GM23338 (cell line): ENCODE results near the gene TMEM185A. TPM values are rescaled to one million over a fixed set of nuclear protein-coding genes. Genes with fewer than 3 reads are reported as not detected.

ENCODE experiments used
- ATAC-seq: fragments of 200-7000 bp; cut with Tn5 transposase; 3 replicates; pipeline ENCODE4 v1.9.1; 2020
- DNase-seq: peaks from one replicate; pipeline ENCODE4 v3.0.0-alpha.2; 2015; ENCODE audit warnings: low spot score
- H2AFZ ChIP-seq: fragments of 200-600 bp; sonication (generic); 2 replicates; pipeline ENCODE4 v1.8.0; 2016; ENCODE audit warnings: antibody characterized with exemption, mild to moderate bottlenecking, moderate library complexity
- H3F3A ChIP-seq: fragments of 200-600 bp; sonication (generic); replicated peaks from 2 replicates; pipeline ENCODE4 v1.8.0; 2017; ENCODE audit warnings: antibody characterized with exemption, mixed run types, low read depth
- H3K27ac ChIP-seq: fragments of 200-600 bp; sonication (generic); 2 replicates; pipeline ENCODE4 v1.6.1; 2016; ENCODE audit warnings: low read depth
- H3K27me3 ChIP-seq: fragments of 200-600 bp; sonication (generic); 2 replicates; pipeline ENCODE4 v1.8.0; 2016; ENCODE audit warnings: mild to moderate bottlenecking, mixed run types, moderate library complexity; ENCODE audit not compliant: insufficient read depth
- H3K36me3 ChIP-seq: fragments of 200-600 bp; sonication (generic); 2 replicates; pipeline ENCODE4 v1.8.0; 2016; ENCODE audit warnings: mild to moderate bottlenecking; ENCODE audit not compliant: insufficient read depth
- H3K4me1 ChIP-seq: fragments of 200-600 bp; sonication (generic); 2 replicates; pipeline ENCODE4 v1.8.0; 2016; ENCODE audit warnings: mild to moderate bottlenecking, moderate library complexity; ENCODE audit not compliant: insufficient read depth
- H3K4me2 ChIP-seq: fragments of 200-600 bp; sonication (generic); 2 replicates; pipeline ENCODE4 v1.7.1; 2017; ENCODE audit warnings: mixed run types
- H3K4me3 ChIP-seq: fragments of 200-600 bp; sonication (generic); 2 replicates; pipeline ENCODE4 v1.6.1; 2016; ENCODE audit warnings: mixed run types
- H3K79me2 ChIP-seq: fragments of 200-600 bp; sonication (generic); replicated peaks from 2 replicates; pipeline ENCODE4 v1.8.0; 2017; ENCODE audit warnings: mild to moderate bottlenecking; ENCODE audit not compliant: insufficient read depth
- H3K9me2 ChIP-seq: fragments of 200-600 bp; sonication (generic); 2 replicates; pipeline ENCODE4 v1.8.0; 2017; ENCODE audit not compliant: insufficient read depth
- H4K20me1 ChIP-seq: fragments of 200-600 bp; sonication (generic); replicated peaks from 2 replicates; pipeline ENCODE4 v1.8.0; 2017; ENCODE audit warnings: mild to moderate bottlenecking; ENCODE audit not compliant: insufficient read depth
- H3K27ac Mint-ChIP-seq: 2 replicates; pipeline ENCODE4 v1.8.0; 2020; ENCODE audit warnings: inconsistent platforms, mild to moderate bottlenecking, moderate library complexity, mixed read lengths
- H3K27me3 Mint-ChIP-seq: 3 replicates; pipeline ENCODE4 v1.8.0; 2022; ENCODE audit warnings: low read depth, mild to moderate bottlenecking, moderate library complexity, mixed read lengths, inconsistent platforms; ENCODE audit not compliant: insufficient read depth, poor library complexity
- H3K36me3 Mint-ChIP-seq: 3 replicates; pipeline ENCODE4 v1.8.0; 2021; ENCODE audit warnings: low read depth, mild to moderate bottlenecking, inconsistent platforms, moderate library complexity, mixed read lengths
- H3K4me1 Mint-ChIP-seq: 3 replicates; pipeline ENCODE4 v1.8.0; 2020; ENCODE audit warnings: mild to moderate bottlenecking, inconsistent platforms, mixed read lengths
- H3K4me3 Mint-ChIP-seq: 3 replicates; pipeline ENCODE4 v1.8.0; 2021; ENCODE audit warnings: moderate library complexity, mild to moderate bottlenecking, inconsistent platforms, mixed read lengths
- H3K9me3 Mint-ChIP-seq: 3 replicates; pipeline ENCODE4 v1.8.0; 2020; ENCODE audit warnings: moderate library complexity, mild to moderate bottlenecking, inconsistent platforms, mixed read lengths
- CREB1 ChIP-seq: fragments of 250-450 bp; sonication (Bioruptor Pico); IDR thresholded peaks from 2 replicates; pipeline ENCODE4 v1.5.0; 2020; ENCODE audit warnings: low read depth, mild to moderate bottlenecking, moderate library complexity
- CTCF ChIP-seq, 2 experiments: fragments of 200-600 bp in 1 of 2; sonication (generic) in 1 of 2; conservative IDR thresholded peaks; 2 replicates each; pipeline versions ENCODE4 v1.5.1 to v1.6.1; 2016 to 2017; ENCODE audit warnings: antibody characterized with exemption in 2 of 2, low read depth in 2 of 2, mild to moderate bottlenecking in 2 of 2, moderate library complexity in 1 of 2
- ETS1 ChIP-seq: IDR thresholded peaks from 2 replicates; pipeline ENCODE4 v1.6.1; 2016; ENCODE audit warnings: antibody characterized with exemption
- EZH2 ChIP-seq: fragments of 200-600 bp; sonication (generic); IDR thresholded peaks from one replicate; pipeline ENCODE4 v1.8.0; 2017; ENCODE audit warnings: antibody characterized with exemption, mild to moderate bottlenecking, low read depth; ENCODE audit not compliant: unreplicated experiment
- EZH2phosphoT487 ChIP-seq: fragments of 200-600 bp; sonication (generic); IDR thresholded peaks from one replicate; pipeline ENCODE4 v1.8.1; 2018; ENCODE audit warnings: antibody characterized with exemption; ENCODE audit not compliant: unreplicated experiment
- JUNB ChIP-seq: IDR thresholded peaks from one replicate; pipeline ENCODE4 v1.6.1; 2016; ENCODE audit warnings: antibody characterized with exemption; ENCODE audit not compliant: unreplicated experiment
- NANOG ChIP-seq: IDR thresholded peaks from 2 replicates; pipeline ENCODE4 v1.6.1; 2016; ENCODE audit warnings: antibody characterized with exemption, borderline replicate concordance
- POLR2AphosphoS5 ChIP-seq: IDR thresholded peaks from 2 replicates; pipeline ENCODE4 v1.6.1; 2016; ENCODE audit warnings: antibody characterized with exemption, low read depth
- REST ChIP-seq: IDR thresholded peaks from one replicate; pipeline ENCODE4 v1.6.1; 2018; ENCODE audit warnings: antibody characterized with exemption; ENCODE audit not compliant: unreplicated experiment
- STAT1 ChIP-seq: IDR thresholded peaks from one replicate; pipeline ENCODE4 v1.6.1; 2016; ENCODE audit warnings: antibody characterized with exemption; ENCODE audit not compliant: unreplicated experiment
- ZNF114 ChIP-seq: fragments of 250-450 bp; sonication (Bioruptor Pico); IDR thresholded peaks from 2 replicates; pipeline ENCODE4 v1.5.0; 2020; ENCODE audit warnings: mild to moderate bottlenecking, moderate library complexity
- ZNF331 ChIP-seq: fragments of 250-450 bp; sonication (Bioruptor Pico); IDR thresholded peaks from 2 replicates; pipeline ENCODE4 v1.5.0; 2020; ENCODE audit warnings: low read depth, mild to moderate bottlenecking, moderate library complexity
- ZNF462 ChIP-seq: fragments of 250-450 bp; sonication (Bioruptor Pico); IDR thresholded peaks from 2 replicates; pipeline ENCODE4 v1.5.0; 2020; ENCODE audit warnings: mild to moderate bottlenecking, moderate library complexity
- polyA plus RNA-seq: library from polyadenylated mRNA; unstranded; fragments of >200 nt; fragmentation: Nextera tagmentation; extraction: Ambion mirVana; gene quantifications from 2 replicates; pipeline ENCODE4 v1.2.1, GENCODE V29; 2016
- total RNA-seq: library from RNA; depleted of rRNA; stranded (reverse); fragments of >200 nt; shearing (Covaris generic); gene quantifications from 2 replicates; pipeline ENCODE4 v1.2.3, GENCODE V29; 2014

Gene TMEM185A
- total and polyA plus RNA-seq, 2 experiments from 2014 or later, result 9.3 to 16.7 TPM

GRCh38 chrX:149628768-149629167, 2.8 kb downstream of the TMEM185A start:
- no peaks in the 10 kb centered on the region for H3K36me3 ChIP-seq
- H3K9me2 ChIP-seq, result no peaks in the 10 kb centered on the region
- peaks cover 17% of the 10 kb centered on the region; the same call in 1 of the 2 replicates for H3K4me1 ChIP-seq
- TF ChIP-seq ZNF331 (CRISPR knock-in tag) (no peak), CREB1 (CRISPR knock-in tag) (no peak), ETS1 (no peak), ZNF462 (CRISPR knock-in tag) (no peak), POLR2AphosphoS5 (no peak), ZNF114 (CRISPR knock-in tag) (no peak), CTCF (conservative IDR thresholded peaks at IDR 0.05; ENCODE audit: low read depth in 2 of 2) (no peak), REST (no peak), JUNB (no peak), EZH2 (no peak), EZH2phosphoT487 (no peak), NANOG (no peak), STAT1 (no peak)
- no peak for DNase-seq
- H3K4me1 Mint-ChIP-seq, result peaks cover 45% of the 10 kb centered on the region
- no peaks in the 10 kb centered on the region for H3F3A ChIP-seq
- no peak overlapping the region for H3K4me3 Mint-ChIP-seq
- H3K4me3 ChIP-seq, result no peak overlapping the region
- peaks cover 10% of the 10 kb centered on the region for H3K27me3 Mint-ChIP-seq
- H3K36me3 Mint-ChIP-seq, result no peaks in the 10 kb centered on the region
- H3K27ac ChIP-seq, result no peak overlapping the region
- H3K9me3 Mint-ChIP-seq, result no peaks in the 10 kb centered on the region; the same call in 2 of the 3 replicates
- H3K4me2 ChIP-seq, result no peak overlapping the region
- peaks cover 11% of the 10 kb centered on the region for H3K27me3 ChIP-seq
- H3K27ac Mint-ChIP-seq, result no peak overlapping the region
- peaks cover 56% of the 10 kb centered on the region for H3K79me2 ChIP-seq
- H4K20me1 ChIP-seq, result 0 out of 2 replicates have a peak, but pooled peaks cover 6% of the 10 kb centered on the region
- ATAC-seq, result no peak
- H2AFZ ChIP-seq, result no peak overlapping the region
